Activated CD4-positive, alpha-beta T cell treated with anti-CD3 and anti-CD28 coated beads for 1 hour (primary cell): ENCODE results near the gene ZNF296.

Experiments used
- DNase-seq: peaks from one replicate; pipeline ENCODE4 v3.0.0-alpha.2; 2020

Gene ZNF296

GRCh38 chr19:45079063-45079910, 3.0 kb upstream of the ZNF296 start, which contains the start of gene GEMIN7:
Gene GEMIN7, plus strand, starts transcription at chr19:45079260. Its CDS starts 10,855 bp downstream, at chr19:45090115.
- DNase-seq = peak; percentile 71

- DNase-seq = no peak
These were observed 2.2 kb upstream of the ZNF296 start for GRCh38 chr19:45078390-45079062.

DNA sequence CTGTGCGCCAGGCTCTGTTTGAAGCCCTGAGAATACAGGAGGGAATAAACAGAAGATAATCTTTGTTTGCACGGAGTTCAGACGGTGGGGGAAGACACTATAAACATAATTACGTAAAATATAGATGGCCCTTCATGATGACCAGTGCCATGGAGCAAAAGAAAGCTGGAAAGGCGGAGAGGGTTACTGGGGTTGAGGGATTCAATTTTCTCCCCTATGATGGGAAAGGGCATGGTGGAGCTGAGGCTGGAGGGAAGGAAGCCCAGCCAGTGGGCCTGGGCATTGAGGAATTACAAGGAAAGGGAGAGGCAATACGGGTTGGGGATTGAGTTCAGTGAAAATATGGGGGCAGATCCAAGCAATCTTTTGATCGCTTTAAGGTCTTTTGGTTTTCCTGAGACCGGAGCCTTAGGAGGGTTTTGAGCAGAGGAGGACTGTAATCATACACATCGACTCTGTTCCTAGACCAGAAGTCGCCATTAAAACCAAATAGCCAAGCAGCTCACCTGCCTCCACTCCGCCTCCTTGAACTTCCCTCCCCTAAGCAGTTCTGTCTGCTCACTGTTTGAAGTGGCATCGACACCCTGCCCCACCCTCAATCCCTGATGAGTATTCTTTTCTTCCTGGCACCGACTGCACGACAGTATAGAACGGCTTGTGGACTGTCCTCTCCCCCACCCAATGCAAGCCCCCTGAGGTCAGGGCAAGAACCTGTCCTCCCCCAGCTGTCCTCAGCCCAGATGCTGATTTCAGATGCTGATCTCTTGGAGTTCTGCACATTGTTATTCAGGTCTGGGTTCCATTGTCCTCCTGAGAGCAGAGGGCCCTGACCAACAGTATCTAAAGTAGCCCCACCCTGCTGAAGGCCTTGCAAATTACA, 813 bp upstream of the ZNF296 start:
- no peak for DNase-seq

DNA sequence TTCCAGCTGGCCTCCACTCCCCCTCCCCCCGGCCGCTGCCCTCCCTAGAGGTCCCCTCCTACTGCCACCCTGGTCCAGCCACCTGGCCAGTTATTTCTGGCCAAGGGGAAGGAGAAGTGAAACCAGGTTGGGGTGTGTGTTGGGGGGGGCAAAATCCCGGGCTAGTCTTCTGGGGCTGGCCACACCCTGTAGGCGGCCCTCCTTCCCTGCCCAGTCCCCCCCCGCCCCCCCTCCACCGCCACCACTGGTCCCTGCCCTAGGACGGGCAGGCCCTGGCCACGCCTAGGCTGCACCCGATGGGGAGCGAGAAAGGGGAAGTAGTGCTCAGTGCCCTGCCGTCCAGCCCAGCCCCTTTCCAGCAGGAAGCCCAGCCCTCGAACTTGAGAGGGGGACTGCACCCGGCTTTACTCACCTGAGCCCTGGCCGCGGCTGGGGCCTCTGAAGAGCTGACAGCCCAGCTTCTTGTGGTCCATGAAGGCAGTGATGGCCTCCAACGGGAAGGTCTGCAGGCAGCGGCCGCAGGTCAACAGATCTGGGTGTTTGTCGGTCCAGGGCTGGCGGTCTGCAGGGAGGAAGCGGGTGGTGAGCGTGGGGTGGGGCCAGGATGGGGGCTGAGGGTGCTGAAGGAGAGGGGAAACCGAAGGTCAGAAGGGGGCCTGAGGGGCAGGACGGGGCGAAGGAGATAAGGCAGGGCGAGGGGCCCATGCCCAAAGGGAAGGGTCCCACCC, 813 bp downstream of the ZNF296 start:
- no peak for DNase-seq

DNA sequence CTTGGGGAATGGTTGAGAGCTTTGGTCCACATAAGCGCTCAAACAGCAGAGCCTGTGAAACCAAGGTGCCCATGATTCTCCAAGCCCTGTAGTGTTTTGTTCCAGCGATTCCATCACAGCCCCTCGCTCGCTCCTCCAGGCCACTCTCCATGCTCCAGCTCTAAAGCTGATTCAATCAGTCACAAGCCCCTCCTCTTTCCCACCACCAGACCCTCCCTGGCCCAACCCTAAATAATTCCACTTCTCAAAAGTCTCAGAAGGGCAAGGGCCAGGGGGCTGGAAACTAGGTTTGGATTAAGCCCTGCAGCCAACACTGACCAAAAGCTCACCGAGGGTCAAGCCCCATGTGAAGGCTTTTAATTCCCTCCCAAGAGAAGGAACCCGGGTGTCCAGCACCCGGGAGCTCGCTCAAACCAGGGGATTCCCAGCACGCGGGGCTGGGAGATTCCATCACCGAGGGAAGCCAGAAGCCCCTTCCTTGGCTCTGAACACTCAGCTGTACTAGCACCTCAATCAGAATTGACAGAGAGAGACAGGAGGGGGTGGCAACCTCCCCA, 1.5 kb downstream of the ZNF296 start:
- DNase-seq = no peak

GRCh38 chr19:45071969-45072790, 4.1 kb downstream of the ZNF296 start:
- no peak for DNase-seq

GRCh38 chr19:45071545-45071938, 4.7 kb downstream of the ZNF296 start:
- DNase-seq = no peak

DNA sequence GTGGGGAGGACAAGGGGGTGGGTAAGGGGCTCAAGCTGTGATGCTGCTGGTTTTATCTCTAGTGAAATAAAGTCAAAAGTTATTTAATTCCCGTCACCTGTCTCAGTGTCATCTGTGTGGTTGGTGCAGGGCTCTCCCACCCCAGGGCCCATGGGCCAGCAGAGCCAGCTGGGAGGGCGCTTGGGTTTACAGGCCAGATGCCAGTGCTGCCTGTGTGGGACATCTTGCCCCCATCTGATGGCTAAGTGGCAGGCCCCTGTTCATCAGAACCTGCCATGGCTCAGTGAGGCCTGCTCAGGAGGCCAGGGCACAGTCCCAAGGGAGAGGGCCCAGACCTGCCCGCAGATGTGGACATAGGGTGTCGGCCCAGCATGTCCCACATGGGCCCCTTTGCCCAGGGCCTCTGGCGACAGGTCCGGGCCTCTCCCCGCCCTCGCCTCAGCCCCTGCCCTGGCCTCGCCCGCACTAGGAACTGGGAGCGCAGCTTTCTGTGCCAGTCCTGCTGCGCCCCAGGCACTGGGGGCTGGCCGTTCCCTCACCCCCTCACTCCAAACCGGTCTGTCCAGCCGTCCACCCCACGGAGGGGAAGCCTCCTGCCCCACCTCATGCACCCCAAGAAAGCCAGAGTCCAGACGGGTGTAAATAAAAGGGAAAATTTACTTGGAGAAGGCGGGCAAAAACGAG, 5.3 kb downstream of the ZNF296 start:
- no peak for DNase-seq

DNA sequence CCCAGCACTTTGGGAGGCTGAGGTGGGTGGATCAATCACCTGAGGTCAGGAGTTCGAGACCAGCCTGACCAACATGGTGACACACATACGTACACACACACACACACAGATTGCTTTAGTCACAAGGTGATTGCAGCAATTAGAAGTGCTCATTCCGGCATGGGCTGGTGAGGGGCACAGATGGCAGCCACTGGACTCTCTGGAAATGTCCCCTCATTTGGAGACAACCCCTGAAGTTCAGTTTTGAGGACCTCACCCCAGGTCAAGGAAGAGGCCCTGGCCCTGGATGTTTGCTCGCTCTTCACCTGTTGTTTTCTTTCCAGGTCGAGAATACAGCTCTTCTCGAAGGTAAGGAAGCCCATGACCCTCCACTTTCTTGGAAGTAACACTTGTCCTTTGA, 6.1 kb downstream of the ZNF296 start:
- DNase-seq = no peak

DNA sequence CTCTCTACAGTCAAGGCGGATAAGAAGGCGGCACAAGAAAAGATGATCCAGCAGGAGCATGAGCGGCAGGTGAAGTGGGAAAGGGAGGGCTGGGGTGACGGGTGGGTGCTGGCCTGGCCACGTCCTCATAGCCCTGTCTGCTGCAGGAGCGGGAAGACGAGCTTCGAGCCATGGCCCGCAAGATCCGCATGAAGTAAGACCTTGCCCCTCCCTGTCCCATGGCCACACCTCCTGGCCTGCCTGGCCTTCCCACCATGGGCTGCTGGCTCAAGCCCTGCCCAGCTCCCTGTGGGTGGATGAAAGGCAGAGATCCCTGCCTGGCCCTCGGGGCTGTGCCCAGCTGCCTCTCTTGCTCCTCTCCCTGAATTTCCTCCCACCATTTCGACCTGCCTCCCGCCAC, 7.2 kb downstream of the ZNF296 start:
- no peak for DNase-seq

GRCh38 chr19:45068041-45068440, 8.2 kb downstream of the ZNF296 start:
- DNase-seq = no peak

DNA sequence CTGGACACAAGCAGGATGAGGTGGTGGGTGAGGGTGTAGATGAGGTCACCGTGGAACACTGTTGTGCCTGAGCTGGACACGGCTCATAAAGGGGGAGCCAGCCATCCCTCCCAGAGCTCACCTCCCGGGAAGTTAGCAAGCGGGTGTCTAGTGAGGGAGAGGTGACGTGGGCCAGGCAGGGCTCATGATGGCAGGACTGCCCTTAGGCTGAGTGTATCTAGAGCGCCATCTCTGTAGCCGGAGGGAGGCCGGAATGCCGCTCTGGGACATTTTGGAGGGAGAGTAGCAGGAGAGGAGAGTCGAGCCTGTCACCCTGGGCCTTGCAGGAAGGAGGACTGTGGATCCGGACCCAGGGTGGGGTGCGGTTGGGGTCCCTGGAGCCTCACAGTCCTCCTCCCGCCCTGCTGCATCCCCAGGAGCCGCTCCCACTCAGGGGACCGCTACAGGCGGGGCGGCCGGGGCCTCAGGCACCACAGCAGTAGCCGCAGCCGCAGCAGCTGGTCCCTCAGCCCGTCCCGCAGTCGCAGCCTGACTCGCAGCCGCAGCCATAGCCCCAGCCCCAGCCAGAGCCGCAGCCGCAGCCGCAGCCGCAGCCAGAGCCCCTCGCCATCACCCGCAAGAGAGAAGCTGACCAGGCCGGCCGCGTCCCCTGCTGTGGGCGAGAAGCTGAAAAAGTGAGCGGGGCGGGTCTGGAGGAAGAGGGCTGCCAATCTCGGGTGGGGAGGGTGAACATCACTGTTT, 9.2 kb downstream of the ZNF296 start:
- no peak for DNase-seq

DNA sequence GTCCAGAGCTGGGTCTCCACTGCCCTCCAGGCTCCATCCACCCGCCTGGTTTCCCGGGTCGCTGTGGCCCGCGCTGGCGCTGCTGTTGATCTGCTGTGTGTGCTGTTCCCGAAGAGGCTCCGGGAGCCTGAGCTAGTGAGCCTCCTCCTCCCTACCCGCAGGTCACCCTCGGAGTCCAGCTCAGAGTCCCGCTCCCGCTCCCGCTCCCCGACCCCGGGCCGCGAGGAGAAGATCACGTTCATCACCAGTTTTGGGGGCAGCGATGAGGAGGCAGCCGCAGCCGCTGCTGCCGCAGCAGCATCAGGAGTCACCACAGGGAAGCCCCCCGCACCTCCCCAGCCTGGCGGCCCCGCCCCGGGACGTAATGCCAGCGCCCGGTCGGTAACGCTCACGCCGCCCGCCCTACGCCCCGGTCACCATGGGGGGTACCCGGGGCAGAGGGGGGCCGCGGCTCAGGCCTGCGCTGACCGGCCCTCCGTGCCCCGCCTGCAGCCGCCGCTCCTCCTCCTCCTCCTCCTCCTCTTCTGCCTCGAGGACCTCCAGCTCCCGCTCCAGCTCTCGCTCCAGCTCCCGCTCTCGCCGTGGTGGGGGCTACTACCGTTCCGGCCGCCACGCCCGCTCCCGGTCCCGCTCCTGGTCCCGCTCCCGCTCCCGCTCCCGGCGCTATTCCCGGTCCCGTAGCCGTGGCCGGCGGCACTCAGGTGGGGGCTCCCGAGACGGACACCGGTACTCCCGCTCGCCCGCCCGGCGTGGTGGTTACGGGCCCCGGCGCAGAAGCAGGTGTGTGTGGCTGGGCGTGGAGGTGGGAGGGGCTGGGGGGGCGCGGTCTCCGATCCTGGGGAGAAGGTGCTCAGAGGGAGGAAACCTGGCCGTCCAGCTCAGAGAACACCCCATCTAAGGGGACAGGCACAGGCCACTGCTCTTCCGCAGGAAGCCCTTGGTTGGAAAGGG, 12.2 kb downstream of the ZNF296 start:
- DNase-seq = no peak

DNA sequence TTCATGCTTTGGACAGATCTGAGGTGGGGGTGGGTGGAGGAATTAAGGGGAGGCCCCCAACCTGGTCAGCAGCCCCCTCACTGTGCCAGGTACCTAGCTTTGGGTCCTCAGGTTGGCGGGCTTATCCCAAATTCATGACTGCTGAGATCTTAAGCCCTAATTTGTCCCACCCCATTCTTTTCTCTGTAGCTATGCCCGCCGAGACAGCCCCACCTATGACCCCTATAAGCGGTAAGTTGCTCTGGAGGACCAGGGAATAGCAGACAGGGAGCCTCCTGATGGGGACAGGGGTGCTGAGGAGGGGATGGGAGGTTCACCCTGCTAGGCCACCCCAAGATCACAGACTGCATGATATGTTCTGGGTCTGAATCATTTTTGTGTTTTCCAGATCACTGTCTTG, 14.3 kb downstream of the ZNF296 start:
- DNase-seq = no peak

DNA sequence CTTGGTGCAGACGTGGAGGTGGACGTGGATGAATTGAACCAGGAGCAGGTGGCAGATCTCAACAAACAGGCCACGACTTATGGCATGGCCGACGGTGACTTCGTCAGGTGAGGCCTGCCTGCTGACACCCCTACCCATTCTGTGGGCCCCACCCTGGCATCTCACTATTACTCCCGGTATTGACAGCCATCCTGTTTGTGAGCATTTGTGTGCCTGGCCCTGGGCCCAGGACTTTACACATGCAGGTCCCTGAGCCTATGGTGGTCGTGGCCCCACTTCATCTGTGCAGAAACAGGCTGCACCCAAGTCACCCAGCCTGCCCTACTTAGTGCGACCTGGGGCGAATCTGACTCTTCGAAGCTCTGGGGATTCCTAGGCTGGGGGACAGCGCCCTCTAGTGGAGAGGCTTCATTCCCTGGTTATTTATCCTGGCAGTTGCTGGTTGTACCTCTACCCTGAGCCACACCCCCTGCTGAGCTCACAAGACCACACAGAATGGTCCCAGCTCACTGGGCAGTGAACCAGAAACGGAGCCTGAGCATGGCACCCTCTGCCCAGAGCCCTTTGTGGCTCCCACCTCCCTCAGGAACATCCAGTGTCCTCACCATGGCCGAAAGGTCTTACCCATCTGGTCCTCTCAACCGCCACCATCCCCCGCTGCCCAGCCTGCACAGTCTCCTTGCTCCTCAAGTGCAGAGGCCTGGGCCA, 16.9 kb downstream of the ZNF296 start:
- peak; percentile 71 for DNase-seq

DNA sequence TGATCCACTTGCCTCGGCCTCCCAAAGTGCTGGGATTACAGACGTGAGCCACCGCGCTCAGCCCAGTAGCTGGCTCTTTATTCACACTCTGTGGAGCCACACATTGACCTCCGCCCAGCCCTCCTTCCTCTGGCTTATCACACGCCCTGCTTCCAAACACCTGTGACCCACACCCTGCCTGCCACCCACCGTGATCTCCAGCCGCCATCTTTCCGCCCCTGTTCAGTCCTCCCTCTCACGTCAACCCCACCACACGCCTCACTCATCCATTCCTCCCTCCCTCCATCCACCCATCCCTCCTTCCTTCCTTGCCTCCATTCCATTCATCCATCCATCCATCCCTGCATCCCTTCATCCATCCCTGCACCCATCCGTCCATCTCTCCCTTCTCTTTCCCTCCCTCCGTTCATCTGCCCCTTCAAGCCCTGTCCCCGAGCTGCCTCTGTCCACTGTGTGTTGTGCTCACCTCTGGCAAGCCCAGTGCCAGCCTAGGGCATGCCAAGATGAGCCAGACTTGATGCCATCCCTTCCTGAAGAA, 17.6 kb downstream of the ZNF296 start:
- DNase-seq = no peak

GRCh38 chr19:45057444-45057843, 18.8 kb downstream of the ZNF296 start:
- no peak for DNase-seq

GRCh38 chr19:45056831-45057230, 19.4 kb downstream of the ZNF296 start:
- no peak for DNase-seq
